Ishikawa (cell line): ENCODE data around the gene HDGFL2.

ENCODE experiments used
- CEBPB ChIP-seq: IDR thresholded peaks from 2 replicates; pipeline ENCODE4 v1.6.1; 2012
- CREB1 ChIP-seq: IDR thresholded peaks from 2 replicates; pipeline ENCODE4 v1.6.1; 2012; ENCODE audit warnings: low read depth
- EGR1 ChIP-seq: IDR thresholded peaks from 2 replicates; pipeline ENCODE4 v1.6.1; 2012
- EP300 ChIP-seq: IDR thresholded peaks from 2 replicates; pipeline ENCODE4 v1.6.1; 2012; ENCODE audit warnings: borderline replicate concordance
- FOXM1 ChIP-seq: IDR thresholded peaks from 2 replicates; pipeline ENCODE4 v1.6.1; 2012; ENCODE audit warnings: low read depth, borderline replicate concordance
- NFIC ChIP-seq: IDR thresholded peaks from 2 replicates; pipeline ENCODE4 v1.6.1; 2012
- RAD21 ChIP-seq: IDR thresholded peaks from 2 replicates; pipeline ENCODE4 v1.6.1; 2012; ENCODE audit warnings: low read depth
- REST ChIP-seq: IDR thresholded peaks from 2 replicates; pipeline ENCODE4 v1.6.1; 2012; ENCODE audit warnings: low read depth, mild to moderate bottlenecking
- TAF1 ChIP-seq: IDR thresholded peaks from 2 replicates; pipeline ENCODE4 v1.6.1; 2012; ENCODE audit warnings: low read depth, mild to moderate bottlenecking
- TCF12 ChIP-seq: IDR thresholded peaks from 2 replicates; pipeline ENCODE4 v1.6.1; 2012; ENCODE audit warnings: low read depth
- TEAD4 ChIP-seq: IDR thresholded peaks from 2 replicates; pipeline ENCODE4 v1.6.1; 2012
- USF1 ChIP-seq: IDR thresholded peaks from 2 replicates; pipeline ENCODE4 v1.6.1; 2012
- YY1 ChIP-seq: IDR thresholded peaks from 2 replicates; pipeline ENCODE4 v1.6.1; 2012; ENCODE audit warnings: low read depth
- ZBTB7A ChIP-seq: IDR thresholded peaks from 2 replicates; pipeline ENCODE4 v1.6.1; 2012; ENCODE audit warnings: low read depth
- TF ChIP-seq, protein P1 (sequence below): IDR thresholded peaks from 2 replicates; pipeline ENCODE4 v1.6.1; 2012

Gene HDGFL2

DNA sequence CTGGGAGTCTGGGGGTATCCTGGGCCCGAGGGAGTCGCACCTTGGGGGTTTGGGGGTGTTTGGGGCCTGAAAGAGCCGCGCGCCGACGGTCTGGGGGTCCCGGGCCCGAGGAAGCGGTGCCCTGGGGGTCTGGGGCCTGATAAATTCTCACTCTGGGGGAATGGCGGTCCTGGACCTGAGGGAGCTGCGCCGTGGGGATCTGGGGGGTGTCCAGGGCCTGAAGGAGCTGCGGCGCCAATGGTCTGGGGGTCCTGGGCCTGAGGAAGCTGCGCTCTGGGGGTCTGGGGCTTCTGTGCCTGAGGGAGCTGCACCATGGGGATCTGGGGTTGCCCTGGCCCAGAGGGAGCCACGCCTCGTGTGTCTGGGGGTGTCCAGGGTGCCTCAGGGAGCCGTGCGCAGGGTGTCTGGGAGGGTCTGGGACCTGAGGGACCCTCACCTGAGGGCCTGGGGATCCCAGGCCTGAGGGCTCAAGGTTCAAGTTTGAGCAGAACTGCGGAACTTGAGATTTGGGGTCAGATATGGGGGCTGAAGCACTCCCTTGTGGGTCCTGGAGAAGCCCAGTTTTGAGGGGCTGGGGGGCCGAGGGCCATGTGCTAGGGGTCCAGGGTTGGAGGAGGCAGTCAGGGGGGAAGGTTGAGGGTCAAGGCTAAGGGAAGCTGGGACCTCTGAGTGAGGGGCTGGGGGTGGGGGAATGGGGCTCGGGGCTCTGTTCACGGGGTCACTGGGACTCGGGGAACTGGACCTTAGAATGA, 1.1 kb downstream of the HDGFL2 start:
- TF ChIP-seq NFIC = no peak
- TF ChIP-seq REST = no peak
- no peak for TF ChIP-seq USF1
- TF ChIP-seq ZBTB7A = no peak
- no peak for TF ChIP-seq FOXM1
- no peak for TF ChIP-seq TCF12
- no peak for TF ChIP-seq EGR1

GRCh38 chr19:4473763-4474513, 1.8 kb downstream of the HDGFL2 start:
- TF ChIP-seq YY1 (no peak), USF1 (no peak), RAD21 (no peak), EP300 (no peak), EGR1 (no peak), ZBTB7A (no peak), FOXM1 (no peak)

GRCh38 chr19:4474514-4475022, 2.5 kb downstream of the HDGFL2 start:
- TF ChIP-seq EGR1 (no peak), TAF1 (no peak), CEBPB (no peak), CREB1 (no peak), ZBTB7A (no peak), TEAD4 (no peak)
- TF ChIP-seq, protein P1, sequence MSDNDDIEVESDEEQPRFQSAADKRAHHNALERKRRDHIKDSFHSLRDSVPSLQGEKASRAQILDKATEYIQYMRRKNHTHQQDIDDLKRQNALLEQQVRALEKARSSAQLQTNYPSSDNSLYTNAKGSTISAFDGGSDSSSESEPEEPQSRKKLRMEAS = no peak

- TF ChIP-seq NFIC = no peak
- no peak for TF ChIP-seq EGR1
- no peak for TF ChIP-seq TAF1
- no peak for TF ChIP-seq FOXM1
- no peak for TF ChIP-seq CREB1
- TF ChIP-seq REST = no peak
- no peak for TF ChIP-seq TEAD4
- TF ChIP-seq, protein P1 = no peak
- no peak for TF ChIP-seq EP300
- no peak for TF ChIP-seq TCF12
- no peak for TF ChIP-seq USF1
- no peak for TF ChIP-seq RAD21
- no peak for TF ChIP-seq CEBPB
- TF ChIP-seq ZBTB7A = no peak
Measured at GRCh38 chr19:4477034-4477801, 5.1 kb downstream of the HDGFL2 start.

DNA sequence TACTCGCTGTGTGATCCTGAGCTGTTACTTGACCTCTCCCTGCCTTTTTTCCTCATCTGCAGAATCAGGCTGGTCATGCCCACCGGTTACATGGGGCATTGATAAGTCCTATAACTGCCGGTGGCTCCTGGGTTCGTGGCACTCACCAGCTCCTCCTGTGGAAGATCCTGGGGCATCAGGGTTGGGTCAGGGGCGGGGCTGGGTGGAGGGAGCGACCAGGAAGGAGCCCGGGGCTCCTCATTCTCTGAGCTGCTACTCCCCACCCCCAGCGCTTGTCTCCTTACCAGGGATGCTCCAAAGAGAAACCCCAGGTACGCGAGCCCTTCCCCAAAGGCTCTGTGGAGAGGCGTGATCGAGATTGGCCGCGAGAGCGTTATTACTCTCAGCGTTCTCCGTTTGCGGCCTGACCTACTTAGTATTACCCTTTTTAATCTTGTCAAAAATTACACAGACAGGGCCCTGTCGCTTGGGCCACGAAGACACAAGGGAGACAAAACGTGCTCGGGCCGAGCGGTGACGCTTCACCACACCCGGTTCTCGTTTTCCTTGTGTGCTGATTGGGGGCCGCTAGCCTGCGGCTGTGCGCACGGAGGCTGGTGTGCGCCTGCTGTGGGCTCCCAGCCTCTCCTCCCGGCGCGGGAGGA, 10.7 kb downstream of the HDGFL2 start:
- TF ChIP-seq CREB1 (no peak), EP300 (no peak)
